GM19043 (cell line): Measurements from ENCODE around the gene LYPD4.

Experiments used
- ATAC-seq: cut with Tn5 transposase; IDR thresholded peaks from one replicate; pipeline ENCODE4 v1.9.1; 2021; ENCODE audit warnings: low read depth; ENCODE audit not compliant: unreplicated experiment

The LYPD4 gene

GRCh38 chr19:41853768-41854167 lies 9.3 kb upstream of the LYPD4 start:
- ATAC-seq: no peak

GRCh38 chr19:41853344-41853743 lies 8.9 kb upstream of the LYPD4 start:
- ATAC-seq: no peak

GRCh38 chr19:41851456-41851855 lies 7.0 kb upstream of the LYPD4 start:
- no peak for ATAC-seq

GRCh38 chr19:41850381-41850780 lies 5.9 kb upstream of the LYPD4 start:
- ATAC-seq: no peak

- ATAC-seq: no peak
Observed at GRCh38 chr19:41849067-41849466, 4.6 kb upstream of the LYPD4 start.

GRCh38 chr19:41848666-41849065 lies 4.2 kb upstream of the LYPD4 start:
- no peak for ATAC-seq

- no peak for ATAC-seq
Observed at GRCh38 chr19:41847351-41848105, 3.0 kb upstream of the LYPD4 start.

- ATAC-seq: no peak
Observed at GRCh38 chr19:41845051-41845590, 638 bp upstream of the LYPD4 start.

GRCh38 chr19:41845001-41845050 lies 343 bp upstream of the LYPD4 start, which contains the start of gene DMRTC2:
Gene DMRTC2, plus strand, starts transcription at chr19:41845042. Its CDS starts 2,387 bp downstream, at chr19:41847429.
- ATAC-seq: no peak

- no peak for ATAC-seq
Observed at GRCh38 chr19:41843371-41843770, 1.1 kb downstream of the LYPD4 start.

GRCh38 chr19:41839211-41839610 lies 5.3 kb downstream of the LYPD4 start:
- ATAC-seq: no peak

GRCh38 chr19:41837981-41838708 lies 6.3 kb downstream of the LYPD4 start:
- ATAC-seq: no peak

- no peak for ATAC-seq
Observed at GRCh38 chr19:41821003-41821735, 23.3 kb downstream of the LYPD4 start.

- no peak for ATAC-seq
Observed at GRCh38 chr19:41816761-41817160, 27.7 kb downstream of the LYPD4 start.

- no peak for ATAC-seq
Observed at GRCh38 chr19:41815301-41815700, 29.2 kb downstream of the LYPD4 start.

GRCh38 chr19:41813911-41814310 lies 30.6 kb downstream of the LYPD4 start:
- ATAC-seq: no peak

GRCh38 chr19:41811981-41812380 lies 32.5 kb downstream of the LYPD4 start:
- no peak for ATAC-seq

- no peak for ATAC-seq
Observed at GRCh38 chr19:41811036-41811435, 33.4 kb downstream of the LYPD4 start.

- no peak for ATAC-seq
Observed at GRCh38 chr19:41810301-41810700, 34.2 kb downstream of the LYPD4 start.

- no peak for ATAC-seq
Observed at GRCh38 chr19:41808663-41809566, 35.6 kb downstream of the LYPD4 start.

GRCh38 chr19:41807176-41807575 lies 37.3 kb downstream of the LYPD4 start:
- no peak for ATAC-seq
